Activated naive CD4-positive, alpha-beta T cell treated with anti-CD3 and anti-CD28 coated beads for 36 hours (primary cell): ENCODE results near the gene SCAMP5. TPM values are rescaled to one million over a fixed set of nuclear protein-coding genes. Genes with fewer than 3 reads are reported as not detected.

ENCODE experiments used
- CTCF ChIA-PET: fragments of 350-600 bp; sonication (Branson Sonifier 250); formaldehyde crosslinking; loops from one replicate; lab custom pipeline; 2021; ENCODE audit warnings: antibody characterized with exemption; lab: Charles Lee
- DNase-seq: peaks from one replicate; pipeline ENCODE4 v3.0.0-alpha.2; 2020
- H3K27ac Mint-ChIP-seq: one replicate; pipeline ENCODE4 v1.8.0; 2021; ENCODE audit warnings: mild to moderate bottlenecking, mixed read lengths
- H3K27me3 Mint-ChIP-seq: one replicate; pipeline ENCODE4 v1.8.0; 2021; ENCODE audit warnings: low read depth, mixed read lengths
- H3K36me3 Mint-ChIP-seq: one replicate; pipeline ENCODE4 v1.8.0; 2021; ENCODE audit warnings: low read depth, mixed read lengths
- H3K4me1 Mint-ChIP-seq: one replicate; pipeline ENCODE4 v1.8.0; 2021; ENCODE audit warnings: low read depth, mixed read lengths
- H3K4me3 Mint-ChIP-seq: one replicate; pipeline ENCODE4 v1.8.0; 2021; ENCODE audit warnings: mild to moderate bottlenecking, moderate library complexity, mixed read lengths
- H3K9me3 Mint-ChIP-seq: one replicate; pipeline ENCODE4 v1.8.0; 2021; ENCODE audit warnings: mixed read lengths
- intact Hi-C: fragments of 100-400 bp; cut with micrococcal nuclease; formaldehyde crosslinking; loops from one replicate; pipeline ENCODE4 v1.15.1; 2023
- total RNA-seq, 2 experiments: library from RNA; stranded (reverse); gene quantifications; one replicate each; pipeline ENCODE4 v1.2.3, GENCODE V29; 2021

Gene SCAMP5
- total RNA-seq, 2 experiments from 2014 or later, result 0.15 to 0.38 TPM

GRCh38 chr15:75053748-75054125 lies 58.4 kb downstream of the SCAMP5 start:
- H3K27me3 Mint-ChIP-seq, result no peaks in the 10 kb centered on the region
- no peak for DNase-seq
- intact Hi-C loops, result no loop called here
- H3K4me1 Mint-ChIP-seq, result no peaks in the 10 kb centered on the region
- no peaks in the 10 kb centered on the region for H3K36me3 Mint-ChIP-seq
- H3K27ac Mint-ChIP-seq, result no peak overlapping the region
- CTCF ChIA-PET, result no interaction called here
- H3K9me3 Mint-ChIP-seq, result no peaks in the 10 kb centered on the region
- no peak overlapping the region for H3K4me3 Mint-ChIP-seq

- DNase-seq, result no peak
- Mint-ChIP-seq H3K9me3 (no peaks in the 10 kb centered on the region), H3K4me1 (no peaks in the 10 kb centered on the region), H3K4me3 (no peak overlapping the region), H3K27me3 (no peaks in the 10 kb centered on the region), H3K27ac (no peak overlapping the region), H3K36me3 (no peaks in the 10 kb centered on the region)
- CTCF ChIA-PET, result no interaction called here
- intact Hi-C loops, result no loop called here
These were observed 59.0 kb downstream of the SCAMP5 start for GRCh38 chr15:75054172-75054897.

DNA sequence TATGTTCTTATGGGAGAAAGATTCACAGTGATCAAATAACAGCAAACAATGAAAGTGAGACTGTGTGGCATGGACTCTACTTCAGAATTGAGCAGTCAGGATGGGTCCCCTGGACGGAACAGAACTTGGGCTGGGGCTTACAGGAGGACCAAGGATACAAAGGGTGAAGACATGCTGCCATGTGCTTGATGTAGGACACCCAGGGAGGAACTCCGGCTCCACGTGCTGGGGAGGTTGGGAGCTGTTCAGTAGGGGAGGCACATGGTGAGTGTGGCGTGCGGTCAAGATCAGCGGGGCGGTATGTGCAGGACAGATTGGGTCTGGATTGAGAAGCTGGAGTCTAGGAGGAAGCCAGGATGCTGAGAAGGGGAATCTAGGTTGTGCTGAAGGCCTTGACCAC lies 60.7 kb downstream of the SCAMP5 start:
- intact Hi-C loops, result no loop called here
- Mint-ChIP-seq H3K27me3 (no peaks in the 10 kb centered on the region), H3K4me3 (no peak overlapping the region), H3K27ac (no peak overlapping the region), H3K9me3 (no peaks in the 10 kb centered on the region), H3K36me3 (no peaks in the 10 kb centered on the region), H3K4me1 (no peaks in the 10 kb centered on the region)
- DNase-seq, result no peak
- CTCF ChIA-PET, result no interaction called here

GRCh38 chr15:75058127-75058905 lies 63.0 kb downstream of the SCAMP5 start:
- H3K4me1 Mint-ChIP-seq, result no peaks in the 10 kb centered on the region
- no peaks in the 10 kb centered on the region for H3K36me3 Mint-ChIP-seq
- CTCF ChIA-PET, result interaction anchor here (0.6 kb wide), 1 partner anchor 593 kb away, joined by 4 read pairs; no protein-coding TSS in a partner anchor
- no peaks in the 10 kb centered on the region for H3K27me3 Mint-ChIP-seq
- no peaks in the 10 kb centered on the region for H3K9me3 Mint-ChIP-seq
- intact Hi-C loops, result no loop called here
- H3K4me3 Mint-ChIP-seq, result no peak overlapping the region
- no peak overlapping the region for H3K27ac Mint-ChIP-seq
- DNase-seq, result no peak

- CTCF ChIA-PET, result interaction anchor here (0.7 kb wide), 1 partner anchor 44 kb away, joined by 3 read pairs; no protein-coding TSS in a partner anchor
- peaks cover 2% of the 10 kb centered on the region for H3K27me3 Mint-ChIP-seq
- intact Hi-C loops, result no loop called here
These were observed 64.2 kb downstream of the SCAMP5 start for GRCh38 chr15:75059607-75060006.

GRCh38 chr15:75061272-75061671 lies 65.9 kb downstream of the SCAMP5 start:
- CTCF ChIA-PET, result interaction anchor here (0.6 kb wide), 1 partner anchor 19 kb away, joined by 3 read pairs; no protein-coding TSS in a partner anchor
- intact Hi-C loops, result no loop called here
- Mint-ChIP-seq H3K27ac (no peak overlapping the region), H3K9me3 (no peaks in the 10 kb centered on the region), H3K4me3 (no peak overlapping the region), H3K36me3 (no peaks in the 10 kb centered on the region), H3K27me3 (peaks cover 2% of the 10 kb centered on the region), H3K4me1 (peaks cover 13% of the 10 kb centered on the region)
- DNase-seq, result no peak

More at GRCh38 chr15:75059607-75060006, 64.2 kb downstream of the SCAMP5 start:
- no peak for DNase-seq
- no peaks in the 10 kb centered on the region for H3K36me3 Mint-ChIP-seq
- no peaks in the 10 kb centered on the region for H3K9me3 Mint-ChIP-seq
- H3K27ac Mint-ChIP-seq, result no peak overlapping the region
- no peak overlapping the region for H3K4me3 Mint-ChIP-seq
- no peaks in the 10 kb centered on the region for H3K4me1 Mint-ChIP-seq

DNA sequence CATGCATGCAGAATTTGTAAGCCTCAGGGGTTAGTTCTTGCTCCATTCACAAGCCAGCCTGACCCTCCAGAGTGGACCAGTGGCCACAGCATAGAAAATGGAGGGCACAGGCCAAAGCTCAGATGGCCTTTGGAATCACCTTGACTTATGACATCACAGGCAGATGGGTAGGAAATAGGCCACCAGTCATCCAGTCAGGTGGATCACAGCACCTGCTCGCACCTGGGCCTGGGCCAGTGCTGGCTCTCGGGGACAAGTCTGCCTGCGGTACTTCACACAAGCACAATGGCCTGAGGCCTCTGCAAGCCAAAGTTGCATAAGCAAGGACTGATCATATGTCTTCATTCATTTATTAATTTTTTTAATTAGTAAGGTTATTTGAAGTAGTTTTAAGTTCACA lies 67.3 kb downstream of the SCAMP5 start:
- peaks cover 2% of the 10 kb centered on the region for H3K27me3 Mint-ChIP-seq
- no peaks in the 10 kb centered on the region for H3K36me3 Mint-ChIP-seq
- H3K9me3 Mint-ChIP-seq, result no peaks in the 10 kb centered on the region
- no peak overlapping the region for H3K27ac Mint-ChIP-seq
- intact Hi-C loops, result no loop called here
- DNase-seq, result no peak
- peaks cover 27% of the 10 kb centered on the region for H3K4me1 Mint-ChIP-seq
- CTCF ChIA-PET, result no interaction called here
- H3K4me3 Mint-ChIP-seq, result no peak overlapping the region

DNA sequence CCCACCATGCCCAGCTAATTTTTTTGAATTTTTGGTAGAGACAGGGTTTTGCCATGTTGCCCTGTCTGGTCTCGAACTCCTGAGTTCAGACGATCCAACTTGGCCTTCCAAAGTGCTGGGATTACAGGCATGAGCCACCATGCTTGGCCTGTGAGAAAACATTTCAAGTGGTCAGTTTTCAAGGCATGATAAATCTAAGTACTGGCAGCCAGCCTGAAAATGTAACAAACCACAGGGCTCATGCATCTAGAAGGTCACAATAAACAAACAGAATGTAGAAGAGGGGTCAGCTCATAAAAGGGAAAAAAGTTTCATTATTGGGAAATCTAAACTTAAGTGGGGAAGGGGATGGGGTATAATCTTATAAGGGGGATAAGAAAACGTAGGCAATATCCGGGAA lies 68.0 kb downstream of the SCAMP5 start:
- H3K27me3 Mint-ChIP-seq, result peaks cover 2% of the 10 kb centered on the region
- H3K27ac Mint-ChIP-seq, result no peak overlapping the region
- CTCF ChIA-PET, result no interaction called here
- no peak for DNase-seq
- H3K36me3 Mint-ChIP-seq, result no peaks in the 10 kb centered on the region
- no peaks in the 10 kb centered on the region for H3K9me3 Mint-ChIP-seq
- H3K4me3 Mint-ChIP-seq, result no peak overlapping the region
- H3K4me1 Mint-ChIP-seq, result peaks cover 27% of the 10 kb centered on the region
- intact Hi-C loops, result no loop called here

DNA sequence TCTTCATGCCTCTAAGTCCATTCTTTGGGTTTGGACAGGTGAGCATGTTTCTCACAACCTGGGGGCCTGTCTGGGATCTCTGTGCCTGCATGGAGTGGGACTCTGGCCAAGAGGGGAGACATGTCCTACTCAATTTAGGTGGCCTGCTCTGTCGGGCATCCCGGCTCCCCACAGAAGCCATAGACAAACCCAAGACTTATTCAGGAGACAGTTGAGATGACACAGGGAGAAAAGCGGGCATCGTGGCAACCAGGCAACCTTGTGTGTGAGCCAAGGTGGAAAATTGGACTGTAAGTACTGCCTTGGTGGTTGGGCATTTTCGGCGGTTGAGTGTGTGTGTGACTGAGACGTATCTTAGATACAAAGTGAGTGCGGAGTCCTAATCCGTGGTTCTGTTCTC lies 68.5 kb downstream of the SCAMP5 start:
- Mint-ChIP-seq H3K4me1 (peaks cover 27% of the 10 kb centered on the region), H3K4me3 (no peak overlapping the region), H3K36me3 (peaks cover 2% of the 10 kb centered on the region), H3K27ac (no peak overlapping the region), H3K27me3 (peaks cover 2% of the 10 kb centered on the region), H3K9me3 (no peaks in the 10 kb centered on the region)
- CTCF ChIA-PET, result no interaction called here
- DNase-seq, result no peak
- intact Hi-C loops, result no loop called here

- H3K27me3 Mint-ChIP-seq, result peaks cover 7% of the 10 kb centered on the region
- CTCF ChIA-PET, result no interaction called here
- no peaks in the 10 kb centered on the region for H3K9me3 Mint-ChIP-seq
- no peak for DNase-seq
- intact Hi-C loops, result loop anchor here (5.0 kb wide), 1 partner anchor 42 kb away; no protein-coding TSS in a partner anchor
- H3K27ac Mint-ChIP-seq, result no peak overlapping the region
- H3K4me3 Mint-ChIP-seq, result no peak overlapping the region
- H3K4me1 Mint-ChIP-seq, result peaks cover 36% of the 10 kb centered on the region
- H3K36me3 Mint-ChIP-seq, result peaks cover 2% of the 10 kb centered on the region
These were observed 69.5 kb downstream of the SCAMP5 start for GRCh38 chr15:75064846-75065245.

- H3K27ac Mint-ChIP-seq, result no peak overlapping the region
- CTCF ChIA-PET, result no interaction called here
- H3K4me1 Mint-ChIP-seq, result peaks cover 36% of the 10 kb centered on the region
These were observed 70.1 kb downstream of the SCAMP5 start for GRCh38 chr15:75065467-75065850.

DNA sequence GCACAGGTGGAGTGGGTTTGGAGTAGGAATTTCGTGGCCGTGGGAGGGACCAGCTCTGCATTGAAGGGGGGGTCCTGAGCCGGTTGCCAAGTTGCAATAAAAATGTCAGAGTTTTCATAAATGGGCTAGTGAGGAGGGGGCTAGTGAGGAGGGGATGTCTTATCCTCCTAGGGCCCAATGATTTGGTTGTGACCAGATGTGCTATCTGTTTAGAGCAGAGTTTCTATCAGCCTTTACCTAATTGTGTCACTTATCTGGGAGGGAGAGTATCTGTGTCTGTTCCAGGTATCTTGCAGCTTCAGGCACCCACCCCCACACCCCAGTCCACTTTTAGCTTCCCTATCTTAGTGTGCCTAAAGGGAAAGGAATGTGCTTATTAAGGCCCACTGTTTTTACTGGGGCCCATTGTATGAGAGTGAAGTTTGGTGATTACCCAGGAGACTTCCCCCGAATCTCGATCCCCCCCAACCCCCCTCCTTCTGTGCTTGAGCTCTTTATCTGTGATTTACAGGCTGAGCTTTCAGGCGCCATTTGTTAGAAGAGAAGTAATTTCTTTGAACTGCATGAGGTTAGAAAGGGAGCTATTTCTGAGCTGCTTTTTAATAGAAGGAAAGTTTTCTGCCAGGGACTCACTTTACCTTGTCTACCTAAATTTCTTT lies 70.6 kb downstream of the SCAMP5 start:
- peaks cover 2% of the 10 kb centered on the region for H3K36me3 Mint-ChIP-seq
- no peak overlapping the region for H3K4me3 Mint-ChIP-seq
- no peak overlapping the region for H3K27ac Mint-ChIP-seq
- H3K4me1 Mint-ChIP-seq, result peaks cover 36% of the 10 kb centered on the region
- CTCF ChIA-PET, result interaction anchor here (0.6 to 0.7 kb wide), 3 partner anchors 13 to 860 kb away, joined by 3 to 5 read pairs (median 4); no protein-coding TSS in a partner anchor
- no peaks in the 10 kb centered on the region for H3K9me3 Mint-ChIP-seq
- no peak for DNase-seq
- intact Hi-C loops, result loop anchor here (5.0 kb wide), 1 partner anchor 41 kb away; no protein-coding TSS in a partner anchor
- H3K27me3 Mint-ChIP-seq, result peaks cover 11% of the 10 kb centered on the region

More at GRCh38 chr15:75065467-75065850, 70.1 kb downstream of the SCAMP5 start:
- Mint-ChIP-seq H3K27me3 (peaks cover 11% of the 10 kb centered on the region), H3K4me3 (no peak overlapping the region), H3K9me3 (no peaks in the 10 kb centered on the region), H3K36me3 (peaks cover 2% of the 10 kb centered on the region)
- no peak for DNase-seq
- intact Hi-C loops, result loop anchor here (5.0 kb wide), 1 partner anchor 42 kb away; no protein-coding TSS in a partner anchor
